ENCODE measurements around the gene NXPH4. TPM values are rescaled to one million over a fixed set of nuclear protein-coding genes. Genes with fewer than 3 reads are reported as not detected.

The NXPH4 gene
- total RNA-seq, 1 experiment from 2014 or later: 20.0 TPM

DNA sequence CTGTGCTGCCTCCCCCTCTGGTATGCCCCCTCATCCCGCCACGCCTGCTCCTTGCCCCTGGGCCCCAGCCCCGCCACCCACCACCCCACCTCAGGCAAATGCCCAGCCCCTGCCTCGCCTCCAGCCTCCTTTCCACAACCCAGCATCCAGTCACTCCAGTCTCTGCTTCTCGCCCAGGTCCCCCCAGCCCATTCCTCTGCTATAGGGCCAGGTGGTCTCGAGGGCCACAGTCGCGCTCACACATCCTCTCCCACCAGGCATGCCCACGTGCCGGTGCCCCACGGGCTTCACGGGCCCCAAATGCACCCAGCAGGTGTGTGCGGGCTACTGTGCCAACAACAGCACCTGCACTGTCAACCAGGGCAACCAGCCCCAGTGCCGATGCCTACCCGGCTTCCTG lies 6.1 kb upstream of the NXPH4 start:
- intact Hi-C loops (cut with micrococcal nuclease): no loop called here

More for the DNA sequence above, 6.1 kb upstream of the NXPH4 start:
- no peaks in the 10 kb centered on the region for H3K36me3 ChIP-seq (ENCODE audit: control insufficient read depth in 1 of 2, insufficient read depth in 2 of 2, low read length in 2 of 2)
- H3K9ac ChIP-seq (ENCODE audit: low read length): no peak overlapping the region
- H3K4me2 ChIP-seq (ENCODE audit: low read length): no peak overlapping the region
- ChIA-PET CTCF (no interaction called here), POLR2A (no interaction called here), RAD21 (ENCODE audit: low non-redundant PET in 1 of 2, low total read pairs in 2 of 2, uncharacterized antibody in 2 of 2, unreplicated experiment in 2 of 2) (no interaction called here)
- H3K4me1 ChIP-seq (ENCODE audit: control insufficient read depth in 1 of 2, insufficient read depth in 2 of 2, low read length in 2 of 2): peaks cover 12 to 22% of the 10 kb centered on the region in 2 experiments
- DNase-seq (ENCODE audit: low read depth, low spot score): no peak
- TF ChIP-seq, protein P1, sequence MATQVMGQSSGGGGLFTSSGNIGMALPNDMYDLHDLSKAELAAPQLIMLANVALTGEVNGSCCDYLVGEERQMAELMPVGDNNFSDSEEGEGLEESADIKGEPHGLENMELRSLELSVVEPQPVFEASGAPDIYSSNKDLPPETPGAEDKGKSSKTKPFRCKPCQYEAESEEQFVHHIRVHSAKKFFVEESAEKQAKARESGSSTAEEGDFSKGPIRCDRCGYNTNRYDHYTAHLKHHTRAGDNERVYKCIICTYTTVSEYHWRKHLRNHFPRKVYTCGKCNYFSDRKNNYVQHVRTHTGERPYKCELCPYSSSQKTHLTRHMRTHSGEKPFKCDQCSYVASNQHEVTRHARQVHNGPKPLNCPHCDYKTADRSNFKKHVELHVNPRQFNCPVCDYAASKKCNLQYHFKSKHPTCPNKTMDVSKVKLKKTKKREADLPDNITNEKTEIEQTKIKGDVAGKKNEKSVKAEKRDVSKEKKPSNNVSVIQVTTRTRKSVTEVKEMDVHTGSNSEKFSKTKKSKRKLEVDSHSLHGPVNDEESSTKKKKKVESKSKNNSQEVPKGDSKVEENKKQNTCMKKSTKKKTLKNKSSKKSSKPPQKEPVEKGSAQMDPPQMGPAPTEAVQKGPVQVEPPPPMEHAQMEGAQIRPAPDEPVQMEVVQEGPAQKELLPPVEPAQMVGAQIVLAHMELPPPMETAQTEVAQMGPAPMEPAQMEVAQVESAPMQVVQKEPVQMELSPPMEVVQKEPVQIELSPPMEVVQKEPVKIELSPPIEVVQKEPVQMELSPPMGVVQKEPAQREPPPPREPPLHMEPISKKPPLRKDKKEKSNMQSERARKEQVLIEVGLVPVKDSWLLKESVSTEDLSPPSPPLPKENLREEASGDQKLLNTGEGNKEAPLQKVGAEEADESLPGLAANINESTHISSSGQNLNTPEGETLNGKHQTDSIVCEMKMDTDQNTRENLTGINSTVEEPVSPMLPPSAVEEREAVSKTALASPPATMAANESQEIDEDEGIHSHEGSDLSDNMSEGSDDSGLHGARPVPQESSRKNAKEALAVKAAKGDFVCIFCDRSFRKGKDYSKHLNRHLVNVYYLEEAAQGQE (IDR thresholded peaks at IDR 0.05; ENCODE audit: low read depth): no peak
- TF ChIP-seq, protein P2, sequence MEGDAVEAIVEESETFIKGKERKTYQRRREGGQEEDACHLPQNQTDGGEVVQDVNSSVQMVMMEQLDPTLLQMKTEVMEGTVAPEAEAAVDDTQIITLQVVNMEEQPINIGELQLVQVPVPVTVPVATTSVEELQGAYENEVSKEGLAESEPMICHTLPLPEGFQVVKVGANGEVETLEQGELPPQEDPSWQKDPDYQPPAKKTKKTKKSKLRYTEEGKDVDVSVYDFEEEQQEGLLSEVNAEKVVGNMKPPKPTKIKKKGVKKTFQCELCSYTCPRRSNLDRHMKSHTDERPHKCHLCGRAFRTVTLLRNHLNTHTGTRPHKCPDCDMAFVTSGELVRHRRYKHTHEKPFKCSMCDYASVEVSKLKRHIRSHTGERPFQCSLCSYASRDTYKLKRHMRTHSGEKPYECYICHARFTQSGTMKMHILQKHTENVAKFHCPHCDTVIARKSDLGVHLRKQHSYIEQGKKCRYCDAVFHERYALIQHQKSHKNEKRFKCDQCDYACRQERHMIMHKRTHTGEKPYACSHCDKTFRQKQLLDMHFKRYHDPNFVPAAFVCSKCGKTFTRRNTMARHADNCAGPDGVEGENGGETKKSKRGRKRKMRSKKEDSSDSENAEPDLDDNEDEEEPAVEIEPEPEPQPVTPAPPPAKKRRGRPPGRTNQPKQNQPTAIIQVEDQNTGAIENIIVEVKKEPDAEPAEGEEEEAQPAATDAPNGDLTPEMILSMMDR (IDR thresholded peaks at IDR 0.05 in 2 of 3, conservative IDR thresholded peaks at IDR 0.05 in 1 of 3; ENCODE audit: borderline replicate concordance in 1 of 3, insufficient read depth in 1 of 3, low read depth in 2 of 3, low read length in 2 of 3): no peak
- TF ChIP-seq JUND (IDR thresholded peaks at IDR 0.05): no peak
- no peak for TF ChIP-seq POLR2A (IDR thresholded peaks at IDR 0.05; ENCODE audit: borderline replicate concordance, extremely low read depth, insufficient read depth, insufficient read length)
- no peak for TF ChIP-seq SIN3A (IDR thresholded peaks at IDR 0.05; ENCODE audit: low read depth)
- TF ChIP-seq FOSL1 (IDR thresholded peaks at IDR 0.05; ENCODE audit: low read depth): no peak
- no peak for TF ChIP-seq POLR2AphosphoS5 (IDR thresholded peaks at IDR 0.05; ENCODE audit: low read depth, low read length)
- no peak for TF ChIP-seq SRF (IDR thresholded peaks at IDR 0.05; ENCODE audit: low read depth)
- no peak for ATAC-seq
- no peaks in the 10 kb centered on the region for H3K27me3 ChIP-seq (ENCODE audit: insufficient read depth, low read length)
- no peak overlapping the region for H3K27ac ChIP-seq (ENCODE audit: low read depth, low read length)
- no TSS peak for BruUV-seq (replicated peaks)
- no peaks in the 10 kb centered on the region for H4K20me1 ChIP-seq (ENCODE audit: insufficient read depth)
- H3K4me3 ChIP-seq (replicated peaks in 1 of 2; ENCODE audit: low read depth in 1 of 2, low read length in 2 of 2): no peak overlapping the region
- H3K9me3 ChIP-seq (ENCODE audit: control insufficient read depth in 1 of 2, insufficient read depth in 1 of 2, low read depth in 1 of 2, low read length in 2 of 2): no peaks in the 10 kb centered on the region
- no peaks in the 10 kb centered on the region for H3K79me2 ChIP-seq (ENCODE audit: insufficient read depth, low read length)
- no peak overlapping the region for H2AFZ ChIP-seq (ENCODE audit: low read depth, low read length, poor library complexity, severe bottlenecking)
- no peaks in the 10 kb centered on the region for H3K9me2 ChIP-seq (ENCODE audit: insufficient read depth)

Measured in HCT116 (cell line).